22Rv1 (cell line): ENCODE results near the gene CACNG4.
"Not testable (repeated sequence)": the region's sequence is repeated elsewhere in the genome, so short reads cannot be mapped to it uniquely, and the experiment has no call there.

Source experiments
- H3K27ac ChIP-seq: fragments of 450-650 bp; 2 replicates; pipeline ENCODE4 v1.5.1; 2017
- CTCF ChIP-seq: fragments of 450-650 bp; IDR thresholded peaks from 2 replicates; pipeline ENCODE4 v1.5.1; 2017; ENCODE audit warnings: mild to moderate bottlenecking
- ZFX ChIP-seq: fragments of 450-650 bp; IDR thresholded peaks from 2 replicates; pipeline ENCODE4 v1.6.1; 2017; ENCODE audit warnings: antibody characterized with exemption, borderline replicate concordance

The CACNG4 gene

GRCh38 chr17:66968916-66969315 lies 4.4 kb downstream of the CACNG4 start:
- no peak for TF ChIP-seq CTCF
- TF ChIP-seq ZFX: no peak
- H3K27ac ChIP-seq: no peak overlapping the region

- no peak overlapping the region for H3K27ac ChIP-seq
- TF ChIP-seq ZFX (no peak), CTCF (no peak)
Measured at GRCh38 chr17:66970140-66970539, 5.6 kb downstream of the CACNG4 start.

- no peak overlapping the region for H3K27ac ChIP-seq
- TF ChIP-seq CTCF (no peak), ZFX (no peak)
Measured at GRCh38 chr17:66970797-66971196, 6.3 kb downstream of the CACNG4 start.

- no peak overlapping the region for H3K27ac ChIP-seq
- TF ChIP-seq ZFX: no peak
- TF ChIP-seq CTCF: no peak
Measured at GRCh38 chr17:66971264-66971663, 6.8 kb downstream of the CACNG4 start.

- H3K27ac ChIP-seq: no peak overlapping the region
- TF ChIP-seq CTCF (no peak), ZFX (no peak)
Measured at GRCh38 chr17:66971730-66972441, 7.4 kb downstream of the CACNG4 start.

- not testable (repeated sequence) for H3K27ac ChIP-seq
Measured at GRCh38 chr17:66972442-66972830, 7.9 kb downstream of the CACNG4 start.

- TF ChIP-seq CTCF (no peak), ZFX (no peak)
- no peak overlapping the region for H3K27ac ChIP-seq
Measured at GRCh38 chr17:66975188-66975587, 10.7 kb downstream of the CACNG4 start.

GRCh38 chr17:66975614-66976378 lies 11.3 kb downstream of the CACNG4 start:
- H3K27ac ChIP-seq: no peak overlapping the region
- peak; percentile 17; the same call in 1 of the 2 replicates for TF ChIP-seq CTCF
- TF ChIP-seq ZFX: no peak
